NAMALWA (cell line): ENCODE data around the gene POU2F3.

Experiments
- DNase-seq: peaks from one replicate; pipeline ENCODE4 v3.0.0-alpha.2; 2015; ENCODE audit warnings: low spot score

Gene POU2F3

GRCh38 chr11:120239713-120240640, at the start of gene POU2F3:
Gene POU2F3 (plus strand): TSS chr11:120240140. CDS start chr11:120240344, 204 bp downstream.
- no peak for DNase-seq

GRCh38 chr11:120191058-120191457, 48.9 kb upstream of the POU2F3 start:
- DNase-seq = no peak

GRCh38 chr11:120192831-120193625, 46.9 kb upstream of the POU2F3 start:
- no peak for DNase-seq

- DNase-seq = no peak
Measured at GRCh38 chr11:120194166-120194565, 45.8 kb upstream of the POU2F3 start.

GRCh38 chr11:120195601-120196320, 44.2 kb upstream of the POU2F3 start:
- no peak for DNase-seq

- no peak for DNase-seq
Measured at GRCh38 chr11:120196826-120197225, 43.1 kb upstream of the POU2F3 start.

GRCh38 chr11:120197251-120197891, 42.6 kb upstream of the POU2F3 start:
- DNase-seq = no peak

- DNase-seq = no peak
Measured at GRCh38 chr11:120197977-120198376, 42.0 kb upstream of the POU2F3 start.

GRCh38 chr11:120198403-120198786, 41.5 kb upstream of the POU2F3 start:
- no peak for DNase-seq

GRCh38 chr11:120198787-120199469, 41.0 kb upstream of the POU2F3 start:
- no peak for DNase-seq

GRCh38 chr11:120199613-120200012, 40.3 kb upstream of the POU2F3 start:
- DNase-seq = no peak

- DNase-seq = no peak
Measured at GRCh38 chr11:120200677-120201076, 39.3 kb upstream of the POU2F3 start.

GRCh38 chr11:120201653-120202052, 38.3 kb upstream of the POU2F3 start:
- DNase-seq = no peak

GRCh38 chr11:120203626-120204025, 36.3 kb upstream of the POU2F3 start:
- DNase-seq = no peak

- no peak for DNase-seq
Measured at GRCh38 chr11:120205596-120206161, 34.3 kb upstream of the POU2F3 start.

GRCh38 chr11:120207512-120207911, 32.4 kb upstream of the POU2F3 start:
- no peak for DNase-seq

- no peak for DNase-seq
Measured at GRCh38 chr11:120208001-120208441, 31.9 kb upstream of the POU2F3 start.

- DNase-seq = no peak
Measured at GRCh38 chr11:120208777-120209176, 31.2 kb upstream of the POU2F3 start.

GRCh38 chr11:120209746-120210625, 30.0 kb upstream of the POU2F3 start:
- no peak for DNase-seq
